Neural progenitor cell (in vitro differentiated cells): ENCODE measurements around the gene AP4E1. TPM values are rescaled to one million over a fixed set of nuclear protein-coding genes. Genes with fewer than 3 reads are reported as not detected.
"Not testable (repeated sequence)": the region's sequence is repeated elsewhere in the genome, so short reads cannot be mapped to it uniquely, and the experiment has no call there.

ENCODE experiments used
- DNase-seq: peaks from one replicate; pipeline ENCODE4 v3.0.0-alpha.2; 2016; ENCODE audit warnings: low spot score
- H2AFZ ChIP-seq: fragments of 200-600 bp; sonication (generic); replicated peaks from 2 replicates; pipeline ENCODE4 v1.6.1; 2016; ENCODE audit warnings: antibody characterized with exemption
- H3F3A ChIP-seq: fragments of 200-600 bp; sonication (generic); 2 replicates; pipeline ENCODE4 v1.6.1; 2016; ENCODE audit warnings: antibody characterized with exemption, low read depth
- H3K27ac ChIP-seq: fragments of 200-600 bp; sonication (generic); 2 replicates; pipeline ENCODE4 v1.5.1; 2016; ENCODE audit warnings: mild to moderate bottlenecking
- H3K27me3 ChIP-seq: fragments of 200-600 bp; sonication (generic); 2 replicates; pipeline ENCODE4 v1.6.1; 2016; ENCODE audit warnings: mild to moderate bottlenecking, moderate library complexity
- H3K36me3 ChIP-seq: fragments of 200-600 bp; sonication (generic); 2 replicates; pipeline ENCODE4 v1.5.1; 2016
- H3K4me1 ChIP-seq: fragments of 200-600 bp; sonication (generic); 2 replicates; pipeline ENCODE4 v1.6.1; 2016; ENCODE audit warnings: mixed run types
- H3K4me2 ChIP-seq: fragments of 200-600 bp; sonication (generic); 2 replicates; pipeline ENCODE4 v1.6.1; 2016
- H3K4me3 ChIP-seq: fragments of 200-600 bp; sonication (generic); 2 replicates; pipeline ENCODE4 v1.5.1; 2016
- H3K79me2 ChIP-seq: fragments of 200-600 bp; sonication (generic); 2 replicates; pipeline ENCODE4 v1.6.1; 2016; ENCODE audit warnings: low read depth
- H3K9ac ChIP-seq: fragments of 200-600 bp; sonication (generic); 2 replicates; pipeline ENCODE4 v1.6.1; 2016
- H3K9me3 ChIP-seq: fragments of 200-600 bp; sonication (generic); 2 replicates; pipeline ENCODE4 v1.5.1; 2016; ENCODE audit warnings: low read depth
- H4K20me1 ChIP-seq: fragments of 200-600 bp; sonication (generic); 2 replicates; pipeline ENCODE4 v1.6.1; 2016; ENCODE audit warnings: low read depth
- H3K27ac Mint-ChIP-seq: 3 replicates; pipeline ENCODE4 v1.8.0; 2021; ENCODE audit warnings: mixed read lengths
- H3K27me3 Mint-ChIP-seq: 2 replicates; pipeline ENCODE4 v1.8.0; 2022; ENCODE audit warnings: low read depth, mild to moderate bottlenecking, inconsistent platforms, moderate library complexity, mixed read lengths; ENCODE audit not compliant: insufficient read depth
- H3K36me3 Mint-ChIP-seq: 3 replicates; pipeline ENCODE4 v1.8.0; 2021; ENCODE audit warnings: mixed read lengths
- H3K4me1 Mint-ChIP-seq: 3 replicates; pipeline ENCODE4 v1.8.0; 2021; ENCODE audit warnings: mixed read lengths
- H3K4me3 Mint-ChIP-seq: 3 replicates; pipeline ENCODE4 v1.8.0; 2021; ENCODE audit warnings: mild to moderate bottlenecking, moderate library complexity, mixed read lengths
- H3K9me3 Mint-ChIP-seq: 3 replicates; pipeline ENCODE4 v1.8.0; 2020; ENCODE audit warnings: mixed read lengths
- EZH2 ChIP-seq: fragments of 200-600 bp; sonication (generic); IDR thresholded peaks from 2 replicates; pipeline ENCODE4 v1.6.1; 2017; ENCODE audit warnings: antibody characterized with exemption, mild to moderate bottlenecking, moderate library complexity
- EZH2phosphoT487 ChIP-seq: fragments of 200-600 bp; sonication (generic); IDR thresholded peaks from 2 replicates; pipeline ENCODE4 v1.6.1; 2017; ENCODE audit warnings: antibody characterized with exemption
- total RNA-seq: library from RNA; depleted of rRNA; stranded (reverse); fragments of >200 nt; gene quantifications from 2 replicates; pipeline ENCODE4 v1.2.3, GENCODE V29; 2015; ENCODE audit warnings: low replicate concordance
- TF ChIP-seq, protein P1 (sequence below): fragments of 200-600 bp; sonication (generic); IDR thresholded peaks from 2 replicates; pipeline ENCODE4 v1.5.1; 2017; ENCODE audit warnings: antibody characterized with exemption, mild to moderate bottlenecking

Gene AP4E1
- total RNA-seq, 1 donor from 2014 or later, result 14.0 TPM

DNA sequence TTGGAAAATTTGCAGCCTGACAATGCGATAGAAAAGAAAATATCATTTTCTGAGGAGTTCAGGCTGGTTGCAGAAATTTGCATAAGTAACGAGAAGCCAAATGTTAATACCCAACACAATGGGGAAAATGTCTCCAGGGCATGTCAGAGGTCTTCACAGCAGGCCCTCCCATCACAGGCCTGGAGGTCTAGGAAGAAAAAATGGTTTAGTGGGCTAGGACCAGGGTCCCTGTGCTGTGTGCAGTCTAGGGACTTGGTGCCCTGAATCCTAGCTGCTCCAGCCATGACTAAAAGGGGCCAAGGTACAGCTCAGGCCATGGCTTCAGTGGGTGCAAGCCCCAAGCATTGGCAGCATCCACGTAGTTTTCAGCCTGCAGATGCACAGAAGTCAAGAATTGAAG, 14.5 kb upstream of the AP4E1 start:
- H3K27me3 ChIP-seq, result no peaks in the 10 kb centered on the region
- H4K20me1 ChIP-seq, result no peaks in the 10 kb centered on the region
- no peaks in the 10 kb centered on the region for H3K4me1 ChIP-seq
- H2AFZ ChIP-seq, result no peak overlapping the region
- H3K4me3 Mint-ChIP-seq, result no peak overlapping the region
- no peak for DNase-seq
- no peaks in the 10 kb centered on the region for H3K4me1 Mint-ChIP-seq
- H3K9me3 Mint-ChIP-seq, result peaks cover 24% of the 10 kb centered on the region
- H3K27me3 Mint-ChIP-seq, result no peaks in the 10 kb centered on the region
- H3K36me3 ChIP-seq, result no peaks in the 10 kb centered on the region
- no peak overlapping the region for H3K4me2 ChIP-seq
- no peak overlapping the region for H3K27ac Mint-ChIP-seq
- H3F3A ChIP-seq, result no peaks in the 10 kb centered on the region
- no peaks in the 10 kb centered on the region for H3K79me2 ChIP-seq
- no peak overlapping the region for H3K9ac ChIP-seq
- H3K9me3 ChIP-seq, result peaks cover 4% of the 10 kb centered on the region
- H3K4me3 ChIP-seq, result no peak overlapping the region
- H3K27ac ChIP-seq, result no peak overlapping the region
- peaks cover 14% of the 10 kb centered on the region for H3K36me3 Mint-ChIP-seq
- no peak for TF ChIP-seq EZH2phosphoT487
- TF ChIP-seq EZH2, result no peak
- TF ChIP-seq, protein P1, sequence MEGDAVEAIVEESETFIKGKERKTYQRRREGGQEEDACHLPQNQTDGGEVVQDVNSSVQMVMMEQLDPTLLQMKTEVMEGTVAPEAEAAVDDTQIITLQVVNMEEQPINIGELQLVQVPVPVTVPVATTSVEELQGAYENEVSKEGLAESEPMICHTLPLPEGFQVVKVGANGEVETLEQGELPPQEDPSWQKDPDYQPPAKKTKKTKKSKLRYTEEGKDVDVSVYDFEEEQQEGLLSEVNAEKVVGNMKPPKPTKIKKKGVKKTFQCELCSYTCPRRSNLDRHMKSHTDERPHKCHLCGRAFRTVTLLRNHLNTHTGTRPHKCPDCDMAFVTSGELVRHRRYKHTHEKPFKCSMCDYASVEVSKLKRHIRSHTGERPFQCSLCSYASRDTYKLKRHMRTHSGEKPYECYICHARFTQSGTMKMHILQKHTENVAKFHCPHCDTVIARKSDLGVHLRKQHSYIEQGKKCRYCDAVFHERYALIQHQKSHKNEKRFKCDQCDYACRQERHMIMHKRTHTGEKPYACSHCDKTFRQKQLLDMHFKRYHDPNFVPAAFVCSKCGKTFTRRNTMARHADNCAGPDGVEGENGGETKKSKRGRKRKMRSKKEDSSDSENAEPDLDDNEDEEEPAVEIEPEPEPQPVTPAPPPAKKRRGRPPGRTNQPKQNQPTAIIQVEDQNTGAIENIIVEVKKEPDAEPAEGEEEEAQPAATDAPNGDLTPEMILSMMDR, result no peak

DNA sequence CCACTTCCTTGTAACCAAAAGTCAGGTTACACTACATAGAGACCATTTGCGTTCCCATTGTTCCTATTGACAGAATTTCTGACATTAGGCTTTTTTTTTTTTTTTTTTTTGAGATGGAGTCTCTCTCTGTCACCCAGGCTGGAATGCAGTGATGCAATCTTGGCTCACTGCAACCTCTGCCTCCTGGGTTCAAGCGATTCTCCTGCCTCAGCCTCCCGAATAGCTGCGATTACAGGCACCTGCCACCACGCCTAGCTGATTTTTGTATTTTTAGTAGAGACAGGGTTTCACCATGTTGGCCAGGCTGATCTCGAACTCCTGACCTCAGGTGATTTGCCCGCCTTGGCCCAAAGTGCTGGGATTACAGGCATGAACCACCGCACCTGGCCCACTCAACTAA, 7.1 kb upstream of the AP4E1 start:
- H3K27ac ChIP-seq, H3K4me1 Mint-ChIP-seq, H3K36me3 Mint-ChIP-seq: not testable (repeated sequence)

DNA sequence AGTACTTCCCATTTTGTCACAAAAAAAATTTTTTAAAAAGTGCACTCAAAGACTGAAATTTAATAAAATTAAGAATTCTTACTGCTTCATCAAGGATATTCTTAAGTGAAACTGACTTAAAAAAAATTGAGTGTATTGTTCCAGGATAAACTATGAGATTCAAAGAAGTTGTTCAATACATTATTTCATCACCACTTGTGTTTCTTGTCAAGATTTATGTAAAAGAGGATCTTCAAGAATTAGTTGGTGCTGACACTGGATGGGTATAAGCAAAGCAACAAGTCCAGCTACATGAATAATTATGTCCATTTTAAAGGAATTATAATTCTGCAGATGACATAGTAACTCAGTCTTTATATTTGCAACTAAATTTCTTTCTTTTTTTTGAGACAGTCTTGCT, 4.3 kb upstream of the AP4E1 start:
- Mint-ChIP-seq H3K9me3 (no peaks in the 10 kb centered on the region), H3K36me3 (peaks cover 6% of the 10 kb centered on the region), H3K27ac (no peak overlapping the region), H3K4me1 (peaks cover 12% of the 10 kb centered on the region), H3K4me3 (no peak overlapping the region), H3K27me3 (no peaks in the 10 kb centered on the region)
- H3K79me2 ChIP-seq, result peaks cover 5% of the 10 kb centered on the region
- no peak overlapping the region for H3K27ac ChIP-seq
- H3F3A ChIP-seq, result peaks cover 3% of the 10 kb centered on the region
- no peak overlapping the region for H2AFZ ChIP-seq
- no peaks in the 10 kb centered on the region for H3K27me3 ChIP-seq
- no peaks in the 10 kb centered on the region for H3K36me3 ChIP-seq
- no peaks in the 10 kb centered on the region for H4K20me1 ChIP-seq
- H3K4me3 ChIP-seq, result no peak overlapping the region
- no peak for DNase-seq
- no peak overlapping the region for H3K4me2 ChIP-seq
- TF ChIP-seq EZH2, result no peak
- TF ChIP-seq, protein P1, result no peak
- no peak for TF ChIP-seq EZH2phosphoT487
- H3K9me3 ChIP-seq, result no peaks in the 10 kb centered on the region
- no peak overlapping the region for H3K9ac ChIP-seq
- H3K4me1 ChIP-seq, result no peaks in the 10 kb centered on the region

More for the DNA sequence above, 7.1 kb upstream of the AP4E1 start:
- not testable (repeated sequence) for H4K20me1 ChIP-seq, H3K4me1 ChIP-seq, DNase-seq, H3K27me3 ChIP-seq, H3K27me3 Mint-ChIP-seq, H3K9ac ChIP-seq, H3K79me2 ChIP-seq, H3K4me3 ChIP-seq, H3F3A ChIP-seq, H3K4me2 ChIP-seq, H3K9me3 ChIP-seq, H3K4me3 Mint-ChIP-seq, H3K27ac Mint-ChIP-seq, H3K36me3 ChIP-seq, H2AFZ ChIP-seq, H3K9me3 Mint-ChIP-seq

DNA sequence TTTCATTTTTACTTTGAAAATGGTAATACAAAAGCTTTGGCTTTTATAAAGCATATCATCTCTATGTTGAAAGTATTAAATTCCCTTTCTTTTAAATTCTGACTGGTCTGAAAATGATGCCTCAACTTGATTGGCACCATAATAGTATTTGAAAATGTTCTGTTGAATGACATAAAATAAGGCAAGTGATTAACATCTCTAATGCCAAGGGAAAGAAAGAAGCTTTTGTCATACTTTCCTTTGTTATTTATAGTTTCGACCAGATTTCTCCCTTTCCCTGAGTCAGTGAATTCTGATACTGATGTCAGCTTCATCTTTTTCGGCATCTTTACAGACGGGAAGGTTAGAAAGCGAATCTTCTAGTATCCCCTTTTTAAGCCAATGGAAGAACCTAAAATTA, 3.4 kb upstream of the AP4E1 start:
- Mint-ChIP-seq H3K27ac (no peak overlapping the region), H3K9me3 (no peaks in the 10 kb centered on the region), H3K27me3 (peaks cover under 1% of the 10 kb centered on the region), H3K4me3 (no peak overlapping the region), H3K36me3 (peaks cover 6% of the 10 kb centered on the region), H3K4me1 (peaks cover 12% of the 10 kb centered on the region)
- H3K27ac ChIP-seq, result no peak overlapping the region
- peaks cover 13% of the 10 kb centered on the region for H3K79me2 ChIP-seq
- no peak overlapping the region for H3K4me2 ChIP-seq
- H3K9ac ChIP-seq, result no peak overlapping the region
- no peak overlapping the region for H2AFZ ChIP-seq
- H3K4me1 ChIP-seq, result no peaks in the 10 kb centered on the region
- no peak for DNase-seq
- no peaks in the 10 kb centered on the region for H3K9me3 ChIP-seq
- H3F3A ChIP-seq, result peaks cover 5% of the 10 kb centered on the region
- H3K4me3 ChIP-seq, result no peak overlapping the region
- H3K27me3 ChIP-seq, result no peaks in the 10 kb centered on the region
- no peaks in the 10 kb centered on the region for H4K20me1 ChIP-seq
- TF ChIP-seq EZH2phosphoT487 (no peak), EZH2 (no peak)
- TF ChIP-seq, protein P1, result no peak
- no peaks in the 10 kb centered on the region for H3K36me3 ChIP-seq
